ENCODE data around the gene MARCKSL1.

- TF ChIP-seq CTCF (IDR thresholded peaks at IDR 0.05) (no peak), POLR2A (IDR thresholded peaks at IDR 0.05) (no peak)
Observed at GRCh38 chr1:32361308-32361673, 25.3 kb upstream of the MARCKSL1 start.

Measured in body of pancreas (tissue), 4 donors.